ENCODE results near the gene LARGE1.

Gene LARGE1

GRCh38 chr22:33723915-33724314 lies 196.4 kb downstream of the LARGE1 start:
- Histone ChIP-seq H3K18ac (ENCODE audit: low read length) (peak overlapping the region; percentile 62), H3K23ac (ENCODE audit: low read depth, low read length, poor library complexity) (no peak overlapping the region), H2BK5ac (ENCODE audit: low read length) (no peak overlapping the region), H3K4ac (ENCODE audit: low read length) (no peak overlapping the region), H3K14ac (ENCODE audit: low read length) (no peak overlapping the region), H4K91ac (ENCODE audit: low read depth, low read length, poor library complexity) (no peak overlapping the region), H3K27ac (replicated peaks; ENCODE audit: low read length) (peak overlapping the region; percentile 14), H4K8ac (ENCODE audit: low read depth, low read length) (no peak overlapping the region), H3K9me3 (replicated peaks in 1 of 2; ENCODE audit: control insufficient read depth in 2 of 2, insufficient read depth in 1 of 2, low read depth in 1 of 2, low read length in 2 of 2) (peaks cover 0 to 18% of the 10 kb centered on the region in 2 donors), H3K4me2 (ENCODE audit: insufficient read depth, low read length, poor library complexity, severe bottlenecking) (no peak overlapping the region), H3K36me3 (replicated peaks in 1 of 2; ENCODE audit: control insufficient read depth in 2 of 2, insufficient read depth in 2 of 2, low read length in 2 of 2) (no peaks in the 10 kb centered on the region), H2AFZ (ENCODE audit: low read length) (no peak overlapping the region), H3K4me1 (ENCODE audit: control insufficient read depth in 2 of 2, insufficient read depth in 1 of 2, low read depth in 1 of 2, low read length in 2 of 2) (peaks cover 18 to 28% of the 10 kb centered on the region in 2 donors), H3K27me3 (ENCODE audit: control insufficient read depth in 3 of 3, insufficient read depth in 3 of 3, low read depth in 1 of 3, low read length in 3 of 3) (no peaks in the 10 kb centered on the region), H3K9ac (ENCODE audit: low read depth, low read length, poor library complexity) (no peak overlapping the region), H2BK12ac (ENCODE audit: low read length) (no peak overlapping the region), H2BK15ac (ENCODE audit: low read length) (no peak overlapping the region), H3K79me1 (ENCODE audit: low read depth, low read length) (peaks cover 4% of the 10 kb centered on the region), H2BK120ac (ENCODE audit: low read depth, low read length) (no peak overlapping the region), H2AK5ac (ENCODE audit: low read depth, low read length) (no peak overlapping the region), H3K4me3 (ENCODE audit: low read length in 2 of 2) (no peak overlapping the region)
- no CpG with 5 or more reads among the region's 11 CpGs for WGBS, 2 donors (ENCODE audit: extremely low coverage in 2 of 2, insufficient read length in 2 of 2, insufficient replicate concordance in 1 of 2)
- no peak for DNase-seq (ENCODE audit: low spot score)

DNA sequence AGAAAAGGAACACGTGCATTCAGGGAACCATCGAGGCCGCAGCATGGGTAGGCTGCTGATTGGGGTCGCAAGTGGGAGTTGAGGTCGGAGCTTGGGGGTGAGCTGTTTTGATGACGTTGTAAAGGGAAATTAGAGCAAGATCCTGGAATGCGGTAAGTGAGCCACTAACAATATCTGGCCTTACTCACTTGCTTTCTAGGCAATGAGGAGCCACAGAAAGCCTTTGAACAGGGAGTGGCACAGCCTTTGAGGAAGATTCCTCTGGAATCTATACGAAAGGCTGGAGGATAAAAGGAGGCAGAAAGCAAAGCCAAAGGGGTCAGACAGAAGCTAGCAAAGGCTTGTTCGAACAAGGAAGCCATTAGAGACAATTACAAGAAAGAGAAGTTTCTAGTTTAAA lies 197.5 kb downstream of the LARGE1 start:
- H2AFZ ChIP-seq (ENCODE audit: low read length), result no peak overlapping the region
- no CpG with 5 or more reads among the region's 9 CpGs for WGBS, 2 donors (ENCODE audit: extremely low coverage in 2 of 2, insufficient read length in 2 of 2, insufficient replicate concordance in 1 of 2)

DNA sequence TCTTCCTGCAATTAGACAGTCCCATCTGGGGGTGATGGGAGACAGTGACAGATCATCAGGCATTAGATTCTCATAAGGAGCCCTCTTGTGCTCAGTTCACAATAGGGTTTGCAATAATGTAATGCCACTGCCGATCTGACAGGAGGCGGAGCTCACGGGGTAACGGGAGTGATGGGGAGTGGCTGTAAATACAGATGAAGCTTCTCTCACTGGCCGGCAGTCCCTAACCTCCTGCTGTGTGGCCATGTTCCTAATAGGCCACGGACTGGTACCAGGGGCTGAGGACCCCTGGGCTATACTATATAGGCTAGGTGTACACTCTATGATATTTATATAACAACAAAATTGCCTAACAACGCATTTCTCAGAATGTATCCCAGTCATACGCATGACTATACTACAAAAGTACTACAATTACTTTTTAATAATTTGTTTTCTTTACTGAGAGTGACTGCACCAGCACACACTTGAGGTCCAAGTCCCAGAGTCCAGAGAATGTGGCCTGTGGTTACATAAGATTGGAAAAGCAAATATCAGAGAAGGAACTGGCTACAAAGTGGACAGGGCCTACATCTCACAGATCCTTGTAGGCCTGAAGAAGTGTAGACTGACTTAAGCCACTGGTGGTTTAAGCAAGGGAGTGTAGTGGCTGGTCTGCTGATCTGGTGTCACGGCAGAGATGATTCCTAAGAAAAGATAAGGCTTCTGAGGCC lies 200.0 kb downstream of the LARGE1 start:
- no CpG with 5 or more reads among the region's 9 CpGs for WGBS, 2 donors (ENCODE audit: extremely low coverage in 2 of 2, insufficient read length in 2 of 2, insufficient replicate concordance in 1 of 2)
- H2BK12ac ChIP-seq (ENCODE audit: low read length), result no peak overlapping the region
- H3K36me3 ChIP-seq (replicated peaks in 1 of 2; ENCODE audit: control insufficient read depth in 2 of 2, insufficient read depth in 2 of 2, low read length in 2 of 2), result no peaks in the 10 kb centered on the region
- peaks cover 0 to 23% of the 10 kb centered on the region in 2 donors for H3K9me3 ChIP-seq (replicated peaks in 1 of 2; ENCODE audit: control insufficient read depth in 2 of 2, insufficient read depth in 1 of 2, low read depth in 1 of 2, low read length in 2 of 2)
- no peak overlapping the region for H3K4me3 ChIP-seq (ENCODE audit: low read length in 2 of 2)
- no peak overlapping the region for H4K91ac ChIP-seq (ENCODE audit: low read depth, low read length, poor library complexity)
- peaks cover 4% of the 10 kb centered on the region for H3K79me1 ChIP-seq (ENCODE audit: low read depth, low read length)
- no peak overlapping the region for H3K4me2 ChIP-seq (ENCODE audit: insufficient read depth, low read length, poor library complexity, severe bottlenecking)
- H2AK5ac ChIP-seq (ENCODE audit: low read depth, low read length), result no peak overlapping the region
- no peak overlapping the region for H2BK120ac ChIP-seq (ENCODE audit: low read depth, low read length)
- no peak overlapping the region for H3K14ac ChIP-seq (ENCODE audit: low read length)
- H3K27me3 ChIP-seq (ENCODE audit: control insufficient read depth in 3 of 3, insufficient read depth in 3 of 3, low read depth in 1 of 3, low read length in 3 of 3), result no peaks in the 10 kb centered on the region
- no peak overlapping the region for H3K23ac ChIP-seq (ENCODE audit: low read depth, low read length, poor library complexity)
- peaks cover 18 to 26% of the 10 kb centered on the region in 2 donors for H3K4me1 ChIP-seq (ENCODE audit: control insufficient read depth in 2 of 2, insufficient read depth in 1 of 2, low read depth in 1 of 2, low read length in 2 of 2)
- no peak overlapping the region for H2BK5ac ChIP-seq (ENCODE audit: low read length)
- no peak overlapping the region for H3K4ac ChIP-seq (ENCODE audit: low read length)
- no peak overlapping the region for H2AFZ ChIP-seq (ENCODE audit: low read length)
- no peak for DNase-seq (ENCODE audit: low spot score)
- H2BK15ac ChIP-seq (ENCODE audit: low read length), result no peak overlapping the region
- H3K27ac ChIP-seq (replicated peaks; ENCODE audit: low read length), result no peak overlapping the region
- no peak overlapping the region for H3K9ac ChIP-seq (ENCODE audit: low read depth, low read length, poor library complexity)
- no peak overlapping the region for H4K8ac ChIP-seq (ENCODE audit: low read depth, low read length)
- H3K18ac ChIP-seq (ENCODE audit: low read length), result no peak overlapping the region

More for the DNA sequence above, 197.5 kb downstream of the LARGE1 start:
- Histone ChIP-seq H3K4me1 (ENCODE audit: control insufficient read depth in 2 of 2, insufficient read depth in 1 of 2, low read depth in 1 of 2, low read length in 2 of 2) (peaks cover 18 to 28% of the 10 kb centered on the region in 2 donors), H3K9ac (ENCODE audit: low read depth, low read length, poor library complexity) (no peak overlapping the region), H2AK5ac (ENCODE audit: low read depth, low read length) (no peak overlapping the region), H2BK15ac (ENCODE audit: low read length) (no peak overlapping the region), H3K18ac (ENCODE audit: low read length) (no peak overlapping the region), H3K4me2 (ENCODE audit: insufficient read depth, low read length, poor library complexity, severe bottlenecking) (no peak overlapping the region), H3K4me3 (ENCODE audit: low read length in 2 of 2) (no peak overlapping the region), H3K23ac (ENCODE audit: low read depth, low read length, poor library complexity) (no peak overlapping the region), H3K36me3 (replicated peaks in 1 of 2; ENCODE audit: control insufficient read depth in 2 of 2, insufficient read depth in 2 of 2, low read length in 2 of 2) (no peaks in the 10 kb centered on the region), H2BK12ac (ENCODE audit: low read length) (no peak overlapping the region), H3K9me3 (replicated peaks in 1 of 2; ENCODE audit: control insufficient read depth in 2 of 2, insufficient read depth in 1 of 2, low read depth in 1 of 2, low read length in 2 of 2) (peaks cover 0 to 23% of the 10 kb centered on the region in 2 donors), H2BK120ac (ENCODE audit: low read depth, low read length) (no peak overlapping the region), H2BK5ac (ENCODE audit: low read length) (no peak overlapping the region), H3K27ac (replicated peaks; ENCODE audit: low read length) (peak overlapping the region; percentile 57), H4K91ac (ENCODE audit: low read depth, low read length, poor library complexity) (no peak overlapping the region), H3K27me3 (ENCODE audit: control insufficient read depth in 3 of 3, insufficient read depth in 3 of 3, low read depth in 1 of 3, low read length in 3 of 3) (no peaks in the 10 kb centered on the region), H3K79me1 (ENCODE audit: low read depth, low read length) (peaks cover 4% of the 10 kb centered on the region), H4K8ac (ENCODE audit: low read depth, low read length) (no peak overlapping the region), H3K4ac (ENCODE audit: low read length) (no peak overlapping the region), H3K14ac (ENCODE audit: low read length) (no peak overlapping the region)
- DNase-seq (ENCODE audit: low spot score), result peak; percentile 31

DNA sequence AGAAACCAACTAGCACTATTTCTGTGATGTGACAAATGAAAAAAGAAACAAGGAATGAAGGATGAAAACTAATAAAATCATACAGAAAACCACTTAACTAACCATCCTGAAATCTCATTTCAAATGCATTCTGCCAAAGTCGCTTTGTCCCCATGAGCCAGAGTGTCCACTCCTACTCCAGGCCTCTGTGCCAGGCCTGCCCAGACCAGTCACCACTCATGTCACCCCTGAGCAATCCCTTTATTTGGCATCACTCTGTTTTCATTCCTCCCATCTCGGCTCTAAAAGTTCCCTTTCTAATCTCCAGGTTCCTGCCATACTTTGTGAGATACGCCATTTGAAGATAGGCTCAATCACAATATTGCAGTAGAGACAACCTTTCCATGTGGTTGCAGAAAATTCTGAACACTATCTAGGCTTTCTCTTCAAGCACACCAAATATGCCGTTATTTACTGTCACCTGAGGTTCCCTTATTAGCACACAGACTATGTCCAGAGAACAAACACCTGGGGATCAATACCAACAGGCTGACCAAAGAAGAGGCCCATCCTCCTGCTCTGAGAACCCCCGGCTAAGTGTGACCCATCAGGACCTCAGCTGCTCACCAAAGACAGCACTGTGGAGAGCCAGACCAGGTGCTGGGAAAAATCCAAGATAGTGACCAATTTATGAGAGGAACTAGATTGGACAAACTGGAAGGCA lies 202.4 kb downstream of the LARGE1 start:
- H3K36me3 ChIP-seq (replicated peaks in 1 of 2; ENCODE audit: control insufficient read depth in 2 of 2, insufficient read depth in 2 of 2, low read length in 2 of 2), result no peaks in the 10 kb centered on the region
- no peak overlapping the region for H4K91ac ChIP-seq (ENCODE audit: low read depth, low read length, poor library complexity)

More for the DNA sequence above, 202.4 kb downstream of the LARGE1 start:
- Histone ChIP-seq H3K4me2 (ENCODE audit: insufficient read depth, low read length, poor library complexity, severe bottlenecking) (no peak overlapping the region), H3K27ac (replicated peaks; ENCODE audit: low read length) (no peak overlapping the region), H2AFZ (ENCODE audit: low read length) (no peak overlapping the region), H2AK5ac (ENCODE audit: low read depth, low read length) (no peak overlapping the region), H3K4me3 (ENCODE audit: low read length in 2 of 2) (no peak overlapping the region), H3K79me1 (ENCODE audit: low read depth, low read length) (peaks cover 4% of the 10 kb centered on the region), H4K8ac (ENCODE audit: low read depth, low read length) (no peak overlapping the region), H3K9me3 (replicated peaks in 1 of 2; ENCODE audit: control insufficient read depth in 2 of 2, insufficient read depth in 1 of 2, low read depth in 1 of 2, low read length in 2 of 2) (peaks cover 5 to 41% of the 10 kb centered on the region in 2 donors), H3K23ac (ENCODE audit: low read depth, low read length, poor library complexity) (no peak overlapping the region), H3K27me3 (ENCODE audit: control insufficient read depth in 3 of 3, insufficient read depth in 3 of 3, low read depth in 1 of 3, low read length in 3 of 3) (no peaks in the 10 kb centered on the region), H3K4me1 (ENCODE audit: control insufficient read depth in 2 of 2, insufficient read depth in 1 of 2, low read depth in 1 of 2, low read length in 2 of 2) (peaks cover 4 to 13% of the 10 kb centered on the region in 2 donors), H3K9ac (ENCODE audit: low read depth, low read length, poor library complexity) (no peak overlapping the region), H2BK12ac (ENCODE audit: low read length) (no peak overlapping the region), H3K14ac (ENCODE audit: low read length) (no peak overlapping the region), H2BK15ac (ENCODE audit: low read length) (no peak overlapping the region), H3K18ac (ENCODE audit: low read length) (no peak overlapping the region), H2BK120ac (ENCODE audit: low read depth, low read length) (no peak overlapping the region), H2BK5ac (ENCODE audit: low read length) (no peak overlapping the region), H3K4ac (ENCODE audit: low read length) (no peak overlapping the region)
- no peak for DNase-seq (ENCODE audit: low spot score)
- WGBS, 2 donors (ENCODE audit: extremely low coverage in 2 of 2, insufficient read length in 2 of 2, insufficient replicate concordance in 1 of 2), result no CpG with 5 or more reads among the region's 5 CpGs
